ENCODE measurements around the gene STAG1.
"Not testable (repeated sequence)": the region's sequence is repeated elsewhere in the genome, so short reads cannot be mapped to it uniquely, and the experiment has no call there.

STAG1 gene

GRCh38 chr3:136745916-136746315 is 6.3 kb downstream of the STAG1 start:
- no peak for DNase-seq (ENCODE audit: low read depth in 2 of 2)

DNA sequence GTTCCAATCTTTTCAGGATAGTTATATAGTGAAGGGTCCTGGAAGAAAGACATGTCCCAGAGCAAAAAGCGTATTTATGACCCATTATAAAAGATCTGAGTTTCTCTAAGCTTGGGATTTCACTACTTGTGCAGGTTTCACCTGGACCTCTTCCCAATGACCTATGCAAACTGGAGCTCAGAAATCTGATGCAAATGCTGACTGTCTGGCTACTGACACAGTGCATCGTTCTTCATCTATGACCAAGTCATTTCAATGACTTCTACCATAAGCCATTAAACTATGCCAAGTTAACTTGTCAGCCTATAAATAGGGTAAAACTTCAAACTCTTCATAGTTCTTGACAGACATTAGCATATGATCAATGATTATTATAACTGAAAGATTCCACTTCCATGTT is 11.1 kb downstream of the STAG1 start:
- DNase-seq (ENCODE audit: low read depth in 2 of 2): no peak

GRCh38 chr3:136740351-136740958 is 11.7 kb downstream of the STAG1 start:
- DNase-seq (ENCODE audit: low read depth in 2 of 2): no peak

- DNase-seq (ENCODE audit: low read depth in 2 of 2): not testable (repeated sequence)
Measured at GRCh38 chr3:136736950-136737349, 15.2 kb downstream of the STAG1 start.

GRCh38 chr3:136735103-136735502 is 17.1 kb downstream of the STAG1 start:
- no peak for DNase-seq (ENCODE audit: low read depth in 2 of 2)

DNA sequence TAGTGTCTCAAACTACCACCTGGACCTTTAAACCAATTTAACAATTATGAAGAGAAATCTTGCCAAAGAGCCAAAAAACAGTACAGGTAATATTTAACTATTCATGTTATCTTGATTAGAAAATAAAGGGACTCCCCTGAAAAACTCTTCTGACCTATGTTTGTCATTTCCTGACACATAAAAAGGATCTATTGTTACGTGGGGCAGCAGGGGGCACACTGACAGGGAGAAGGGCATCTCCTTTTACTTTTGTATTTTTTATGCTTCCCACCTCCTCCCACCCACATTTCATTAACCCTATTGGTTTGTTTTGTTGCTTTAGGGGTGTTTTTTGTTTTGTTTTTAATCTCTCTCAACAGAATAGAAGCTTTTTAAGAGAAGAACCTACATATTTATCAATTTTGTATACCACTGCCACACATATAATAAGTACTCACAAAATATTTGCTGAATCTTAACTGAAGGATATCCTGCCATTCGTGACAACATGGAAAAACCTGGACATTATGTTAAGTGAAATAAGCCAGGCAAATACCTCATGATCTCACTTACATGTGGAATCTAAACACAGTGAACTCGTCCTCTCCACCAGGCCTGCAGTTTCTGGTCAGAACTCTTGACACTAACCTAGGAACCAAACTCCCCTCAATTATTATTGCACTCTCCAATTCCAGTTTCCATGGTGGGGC is 17.7 kb downstream of the STAG1 start:
- DNase-seq (ENCODE audit: low read depth in 2 of 2): no peak

DNA sequence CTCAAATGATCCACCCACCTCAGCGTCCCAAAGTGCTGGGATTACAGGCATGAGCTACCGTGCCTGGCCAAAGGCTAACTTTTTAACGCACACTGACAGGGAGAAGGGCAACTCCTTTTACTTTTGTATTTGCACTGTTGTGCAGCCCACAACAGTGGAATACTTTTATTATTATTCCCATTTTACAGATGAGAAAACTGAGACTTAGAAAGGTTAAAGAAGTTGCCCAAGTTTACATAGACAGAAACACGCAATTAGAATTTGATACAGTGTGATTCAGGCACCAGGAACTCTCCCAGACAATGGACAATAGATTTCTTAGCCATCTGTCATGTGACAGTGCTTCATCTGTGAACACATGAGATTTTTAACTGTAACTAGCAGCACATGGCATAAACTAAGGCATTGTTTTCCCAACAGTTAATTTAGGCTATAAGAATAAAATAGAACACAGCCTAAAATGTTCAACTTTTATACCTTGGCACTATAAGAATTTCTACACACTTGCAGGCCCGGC is 18.8 kb downstream of the STAG1 start:
- no peak for DNase-seq (ENCODE audit: low read depth in 2 of 2)

GRCh38 chr3:136731274-136731884 is 20.8 kb downstream of the STAG1 start:
- no peak for DNase-seq (ENCODE audit: low read depth in 2 of 2)

DNA sequence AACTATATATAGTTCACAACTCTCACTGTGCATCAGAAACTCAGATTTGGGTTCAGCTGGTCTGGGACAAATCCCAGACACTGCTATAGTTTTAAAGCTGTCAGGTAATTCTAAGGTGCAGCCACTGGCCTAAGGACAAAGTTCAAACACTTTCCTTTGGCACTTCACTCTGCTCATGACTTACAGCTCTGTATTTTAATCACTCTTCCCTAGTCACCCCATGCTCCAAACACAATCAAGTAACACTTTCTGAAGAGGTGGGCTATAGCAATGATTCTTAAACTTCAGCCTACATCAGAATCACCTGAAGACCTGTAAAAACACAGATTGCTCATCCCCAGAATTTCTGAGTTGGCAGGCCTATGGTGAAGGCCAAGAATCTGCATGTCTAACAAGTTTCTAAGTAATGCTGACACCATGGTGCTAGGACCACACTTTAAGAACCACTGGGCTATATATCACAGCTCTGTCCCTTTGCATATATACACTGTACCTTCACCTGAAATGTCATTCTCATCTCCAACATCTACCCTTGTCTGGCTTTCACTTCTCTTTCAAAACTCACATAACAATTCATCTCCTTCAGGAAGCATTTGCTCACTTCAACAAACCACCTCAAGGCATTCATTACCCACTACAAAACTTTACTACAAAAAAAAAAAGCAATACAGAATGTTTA is 21.4 kb downstream of the STAG1 start:
- no peak for DNase-seq (ENCODE audit: low read depth in 2 of 2)

DNA sequence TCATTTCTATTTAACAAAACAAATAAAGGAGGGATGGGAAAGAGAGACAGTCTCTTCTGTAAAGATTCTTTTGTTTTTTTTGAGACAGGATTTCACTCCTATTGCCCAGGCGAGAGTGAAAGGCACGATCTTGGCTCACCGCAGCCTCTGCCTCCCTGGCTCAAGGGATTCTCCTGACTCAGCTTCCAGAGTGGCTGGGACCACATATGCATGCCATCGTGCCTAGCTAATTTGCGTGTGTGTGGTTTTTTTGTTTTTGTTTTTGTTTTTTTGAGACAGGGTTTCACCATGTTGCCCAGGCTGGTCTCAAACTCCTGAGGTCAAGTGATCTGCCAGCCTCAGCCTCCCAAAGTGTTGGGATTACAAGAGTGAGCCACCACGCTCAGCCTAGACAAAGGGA is 23.3 kb downstream of the STAG1 start:
- no peak for DNase-seq (ENCODE audit: low read depth in 2 of 2)

DNA sequence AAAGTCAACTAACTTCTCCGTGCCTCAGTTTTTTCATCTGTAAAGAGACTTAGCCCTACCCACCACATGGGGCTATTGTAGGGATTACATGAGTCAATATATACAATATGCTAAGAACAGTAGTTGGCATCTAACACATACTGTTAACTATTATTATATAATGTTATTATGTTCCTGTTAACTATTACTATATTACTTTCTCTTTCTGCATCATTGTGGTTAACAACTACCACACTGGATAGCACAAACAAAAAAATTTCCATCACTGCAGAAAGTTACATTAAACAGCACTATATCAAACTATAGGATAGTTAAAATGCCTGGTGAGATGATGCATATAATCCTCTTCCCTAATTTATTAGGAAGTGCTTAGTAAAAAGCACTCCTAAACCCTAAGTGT is 23.7 kb downstream of the STAG1 start:
- no peak for DNase-seq (ENCODE audit: low read depth in 2 of 2)

- DNase-seq (ENCODE audit: low read depth in 2 of 2): no peak
Measured at GRCh38 chr3:136725468-136725867, 26.7 kb downstream of the STAG1 start.

DNA sequence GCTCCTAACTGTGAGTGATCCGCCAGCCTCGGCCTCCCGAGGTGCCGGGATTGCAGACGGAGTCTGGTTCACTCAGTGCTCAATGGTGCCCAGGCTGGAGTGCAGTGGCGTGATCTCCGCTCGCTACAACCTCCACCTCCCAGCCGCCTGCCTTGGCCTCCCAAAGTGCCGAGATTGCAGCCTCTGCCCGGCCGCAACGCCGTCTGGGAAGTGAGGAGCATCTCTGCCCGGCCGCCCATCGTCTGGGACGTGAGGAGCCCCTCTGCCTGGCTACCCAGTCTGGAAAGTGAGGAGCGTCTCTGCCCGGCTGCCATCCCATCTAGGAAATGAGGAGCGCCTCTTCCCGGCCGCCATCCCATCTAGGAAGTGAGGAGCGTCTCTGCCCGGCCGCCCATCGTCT is 29.3 kb downstream of the STAG1 start:
- not testable (repeated sequence) for DNase-seq (ENCODE audit: low read depth in 2 of 2)

- DNase-seq (ENCODE audit: low read depth in 2 of 2): not testable (repeated sequence)
Measured at GRCh38 chr3:136722399-136722798, 29.8 kb downstream of the STAG1 start.

DNA sequence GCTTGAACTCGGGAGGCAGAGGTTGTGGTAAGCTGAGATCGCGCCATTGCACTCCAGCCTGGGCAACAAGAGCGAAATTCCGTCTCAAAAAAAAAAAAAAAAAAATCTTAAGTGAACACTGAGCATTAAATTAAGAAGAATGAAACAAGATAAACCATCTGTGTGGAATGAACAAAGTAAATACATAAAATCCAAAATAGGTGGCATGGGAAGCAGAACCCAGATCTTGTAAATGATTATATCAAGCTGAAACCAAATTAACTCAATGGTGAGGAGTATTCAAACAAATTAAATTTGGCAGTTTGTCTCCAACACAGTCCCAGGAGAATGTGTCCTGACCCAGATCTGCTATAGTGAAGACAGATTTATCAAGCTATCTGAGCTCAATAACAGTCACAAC is 32.1 kb downstream of the STAG1 start:
- DNase-seq (ENCODE audit: low read depth in 2 of 2): no peak

DNA sequence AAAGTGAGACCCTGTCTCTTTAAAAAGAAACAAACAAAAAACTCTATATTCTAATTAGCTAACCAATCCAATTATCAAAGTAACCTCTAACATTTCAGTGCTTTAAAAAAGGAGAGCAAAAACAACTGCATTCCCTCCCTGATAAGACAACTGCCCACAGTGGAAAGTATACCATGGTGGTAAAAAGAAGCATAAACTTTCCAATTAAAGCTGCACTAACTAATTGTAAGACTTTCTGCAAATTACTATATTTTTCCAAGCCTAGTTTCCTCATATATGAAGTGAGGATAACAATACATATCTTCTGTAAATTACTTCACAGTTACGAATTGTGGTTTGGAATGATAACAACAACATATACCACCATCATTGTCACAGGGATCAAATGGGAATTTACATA is 35.5 kb downstream of the STAG1 start:
- DNase-seq (ENCODE audit: low read depth in 2 of 2): no peak

- DNase-seq (ENCODE audit: low read depth in 2 of 2): no peak
Measured at GRCh38 chr3:136714020-136714419, 38.2 kb downstream of the STAG1 start.

DNA sequence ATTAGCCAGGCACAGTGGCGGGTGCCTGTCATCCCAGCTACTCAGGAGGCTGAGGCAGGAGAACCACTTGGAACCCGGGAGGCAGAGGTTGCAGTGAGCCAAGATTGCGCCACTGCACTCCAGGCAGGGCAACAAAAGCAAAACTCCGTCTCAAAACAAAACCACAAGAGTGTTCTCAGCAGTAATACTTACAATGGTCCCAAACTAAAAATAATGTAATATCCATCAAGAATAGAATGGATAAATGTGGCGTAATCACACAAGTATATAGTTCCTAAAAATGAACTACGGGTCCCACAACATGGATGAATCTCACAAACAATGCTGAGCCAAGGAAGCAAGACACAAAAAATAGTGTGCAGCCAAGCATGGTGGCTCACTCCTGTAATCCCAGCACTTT is 39.2 kb downstream of the STAG1 start:
- no peak for DNase-seq (ENCODE audit: low read depth in 2 of 2)

GRCh38 chr3:136711888-136712287 is 40.3 kb downstream of the STAG1 start:
- not testable (repeated sequence) for DNase-seq (ENCODE audit: low read depth in 2 of 2)

GRCh38 chr3:136711277-136711676 is 40.9 kb downstream of the STAG1 start:
- no peak for DNase-seq (ENCODE audit: low read depth in 2 of 2)

- not testable (repeated sequence) for DNase-seq (ENCODE audit: low read depth in 2 of 2)
Measured at GRCh38 chr3:136709775-136710174, 42.4 kb downstream of the STAG1 start.

DNA sequence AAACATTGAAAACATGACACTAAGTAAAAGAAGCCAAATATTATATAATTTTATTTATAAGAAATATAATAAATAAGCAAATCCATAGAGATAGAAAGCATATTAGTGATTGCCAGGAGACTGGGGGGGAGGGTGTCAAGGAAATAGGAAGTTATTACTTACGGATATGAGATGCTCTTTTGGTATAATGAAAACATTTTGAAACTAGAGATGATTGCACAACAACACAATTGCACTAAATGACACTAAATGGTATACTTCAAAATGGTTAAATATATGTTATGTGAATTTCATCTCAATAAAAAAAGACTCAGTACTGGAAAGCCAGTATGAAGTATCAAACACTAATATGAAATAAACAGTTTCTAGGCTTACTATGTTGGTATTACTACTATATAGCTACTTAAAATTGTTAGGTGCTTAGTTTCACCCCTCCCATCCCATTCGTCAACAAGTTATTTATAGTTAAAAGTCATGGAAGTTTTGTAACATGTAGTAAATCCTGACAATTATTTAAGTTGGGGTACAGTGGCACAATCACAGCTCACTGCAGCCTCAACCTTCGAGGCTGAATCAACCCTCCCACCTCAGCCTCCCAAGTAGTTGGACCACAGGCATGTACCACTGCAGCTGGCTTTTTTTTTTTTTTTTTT is 43.7 kb downstream of the STAG1 start:
- no peak for DNase-seq (ENCODE audit: low read depth in 2 of 2)

All from activated CD4-positive, alpha-beta T cell treated with anti-CD3 and anti-CD28 coated beads for 24 hours (primary cell).